ENCODE results near the gene GAGE12H.

- no peak for TF ChIP-seq EP300 (IDR thresholded peaks at IDR 0.05)
- no peak for TF ChIP-seq CTCF (IDR thresholded peaks at IDR 0.05)
- TF ChIP-seq POLR2AphosphoS5 (IDR thresholded peaks at IDR 0.05): no peak
Measured at GRCh38 chrX:49618574-49618973, 38.8 kb downstream of the GAGE12H start.

All from suprapubic skin (tissue), 4 donors.